H1 (cell line): Measurements from ENCODE around the gene MCRS1. TPM values are rescaled to one million over a fixed set of nuclear protein-coding genes. Genes with fewer than 3 reads are reported as not detected.
A peak's percentile ranks its signal among the peaks of the same experiment; 100 is the strongest.

Experiments
- CTCF ChIA-PET: fragments of 300-600 bp; sonication (Branson Sonifier 250); formaldehyde crosslinking; loops from one replicate; lab custom pipeline; 2021; ENCODE audit not compliant: partially characterized antibody; lab: Charles Lee
- POLR2A ChIA-PET: fragments of 300-600 bp; sonication (Branson Sonifier 250); formaldehyde crosslinking; loops from one replicate; lab custom pipeline; 2021; ENCODE audit warnings: inconsistent platforms; ENCODE audit not compliant: partially characterized antibody; lab: Charles Lee
- DNase-seq, 2 experiments: peaks; one replicate each; pipeline versions ENCODE4 v3.0.0 to v3.0.0-alpha.2; 2010 to 2022; ENCODE audit warnings: low spot score in 2 of 2, low read depth in 1 of 2, mixed read lengths in 1 of 2
- FAIRE-seq: peaks from 2 replicates; lab custom pipeline; 2011; peaks lifted over from hg19 to GRCh38; lab: Jason Lieb, UNC
- H2AFZ ChIP-seq: 2 replicates; pipeline ENCODE4 v1.8.1; 2012; ENCODE audit warnings: low read length, inconsistent platforms
- H2AK5ac ChIP-seq: 2 replicates; pipeline ENCODE4 v1.6.1; 2013; ENCODE audit warnings: low read depth, low read length
- H2BK120ac ChIP-seq: replicated peaks from 2 replicates; pipeline ENCODE3; 2013; ENCODE audit warnings: low read depth, low read length, inconsistent platforms
- H2BK12ac ChIP-seq: 2 replicates; pipeline ENCODE4 v1.6.1; 2013; ENCODE audit warnings: low read depth, low read length
- H2BK15ac ChIP-seq: 2 replicates; pipeline ENCODE4 v1.6.1; 2013; ENCODE audit warnings: low read length
- H2BK20ac ChIP-seq: 2 replicates; pipeline ENCODE4 v1.6.1; 2013; ENCODE audit warnings: low read length
- H2BK5ac ChIP-seq: 2 replicates; pipeline ENCODE4 v1.6.1; 2013; ENCODE audit warnings: low read depth, low read length
- H3K14ac ChIP-seq: 2 replicates; pipeline ENCODE4 v1.6.1; 2013; ENCODE audit warnings: inconsistent platforms; ENCODE audit not compliant: insufficient read length
- H3K18ac ChIP-seq: 2 replicates; pipeline ENCODE4 v1.6.1; 2013; ENCODE audit warnings: low read length; ENCODE audit errors: extremely low read depth
- H3K23ac ChIP-seq: 2 replicates; pipeline ENCODE4 v1.6.1; 2013; ENCODE audit warnings: inconsistent platforms; ENCODE audit not compliant: insufficient read length
- H3K23me2 ChIP-seq: 2 replicates; pipeline ENCODE4 v1.6.1; 2013; ENCODE audit warnings: low read depth, low read length
- H3K27ac ChIP-seq: 2 replicates; pipeline ENCODE4 v1.6.1; 2011; ENCODE audit warnings: low read depth, low read length, inconsistent platforms
- H3K27me3 ChIP-seq, 4 experiments: replicated peaks in 1 of 4; 1 replicate in 1 of 4; 2 replicates in 3 of 4; pipeline versions ENCODE4 v1.6.1 to v1.8.1; 2011 to 2013; ENCODE audit warnings: low read length in 3 of 4, mild to moderate bottlenecking in 3 of 4, inconsistent platforms in 2 of 4, mixed read lengths in 2 of 4, moderate library complexity in 1 of 4; ENCODE audit not compliant: control insufficient read depth in 3 of 4, insufficient read depth in 3 of 4; ENCODE audit errors: extremely low read depth in 1 of 4
- H3K36me3 ChIP-seq, 4 experiments: 2 replicates each; pipeline versions ENCODE4 v1.6.1 to v1.8.1; 2011 to 2013; ENCODE audit warnings: mild to moderate bottlenecking in 4 of 4, low read length in 3 of 4, moderate library complexity in 2 of 4, control low read depth in 1 of 4, inconsistent platforms in 1 of 4; ENCODE audit not compliant: insufficient read depth in 4 of 4, control insufficient read depth in 2 of 4
- H3K4ac ChIP-seq: replicated peaks from 2 replicates; pipeline ENCODE3; 2013; ENCODE audit warnings: low read length, low read depth, mixed read lengths, inconsistent platforms; ENCODE audit not compliant: insufficient read length
- H3K4me1 ChIP-seq, 4 experiments: replicated peaks in 1 of 4; 1 replicate in 1 of 4; 2 replicates in 3 of 4; pipeline versions ENCODE4 v1.6.1 to v1.8.1; 2011 to 2013; ENCODE audit warnings: low read length in 3 of 4, inconsistent platforms in 2 of 4, mixed read lengths in 1 of 4; ENCODE audit not compliant: insufficient read depth in 4 of 4, control insufficient read depth in 3 of 4
- H3K4me2 ChIP-seq, 2 experiments: 2 replicates each; pipeline versions ENCODE4 v1.6.1 to v1.8.1; 2011 to 2013; ENCODE audit warnings: low read depth in 2 of 2, low read length in 2 of 2, control low read depth in 1 of 2, inconsistent platforms in 1 of 2, mild to moderate bottlenecking in 1 of 2; ENCODE audit not compliant: insufficient read depth in 1 of 2
- H3K4me3 ChIP-seq, 4 experiments: fragments of 200-600, 300-600 bp in 1 of 4; sonication (generic), shearing (Covaris generic), sonication (Bioruptor Twin) in 1 of 4; 2 replicates each; pipeline versions ENCODE4 v1.5.1 to v1.8.1; 2011 to 2016; ENCODE audit warnings: low read length in 4 of 4, low read depth in 3 of 4, control low read depth in 2 of 4, inconsistent platforms in 2 of 4, mild to moderate bottlenecking in 2 of 4, mixed read lengths in 1 of 4, moderate library complexity in 1 of 4; ENCODE audit not compliant: insufficient read depth in 2 of 4; ENCODE audit errors: extremely low read depth in 1 of 4
- H3K56ac ChIP-seq: replicated peaks from 2 replicates; pipeline ENCODE3; 2013; ENCODE audit warnings: low read depth, mild to moderate bottlenecking, mixed read lengths, low read length, inconsistent platforms; ENCODE audit not compliant: insufficient read length
- H3K79me1 ChIP-seq: 2 replicates; pipeline ENCODE4 v1.6.1; 2013; ENCODE audit warnings: low read depth, low read length, control low read depth
- H3K79me2 ChIP-seq, 2 experiments: 2 replicates each; pipeline versions ENCODE4 v1.6.1 to v1.8.1; 2012 to 2013; ENCODE audit warnings: low read length in 2 of 2, mild to moderate bottlenecking in 2 of 2, inconsistent platforms in 1 of 2; ENCODE audit not compliant: insufficient read depth in 2 of 2, control insufficient read depth in 1 of 2
- H3K9ac ChIP-seq, 4 experiments: replicated peaks in 1 of 4; 1 replicate in 1 of 4; 2 replicates in 3 of 4; pipeline versions ENCODE4 v1.6.1 to v1.8.1; 2011 to 2013; ENCODE audit warnings: low read depth in 3 of 4, low read length in 3 of 4, control low read depth in 2 of 4, mild to moderate bottlenecking in 2 of 4, moderate library complexity in 2 of 4, inconsistent platforms in 1 of 4; ENCODE audit errors: extremely low read depth in 1 of 4
- H3K9me3 ChIP-seq, 2 experiments: 2 replicates each; pipeline versions ENCODE4 v1.6.1 to v1.8.1; 2012 to 2013; ENCODE audit warnings: mild to moderate bottlenecking in 2 of 2, moderate library complexity in 2 of 2, control low read depth in 1 of 2, inconsistent platforms in 1 of 2, low read depth in 1 of 2, low read length in 1 of 2, mixed read lengths in 1 of 2; ENCODE audit not compliant: insufficient read depth in 2 of 2
- H4K20me1 ChIP-seq, 2 experiments: replicated peaks in 1 of 2; 2 replicates each; pipeline versions ENCODE3 to v1.8.1; 2011 to 2013; ENCODE audit warnings: inconsistent platforms in 2 of 2, low read length in 2 of 2, mild to moderate bottlenecking in 1 of 2; ENCODE audit not compliant: insufficient read depth in 2 of 2, control insufficient read depth in 1 of 2
- H4K5ac ChIP-seq: 2 replicates; pipeline ENCODE4 v1.6.1; 2013; ENCODE audit warnings: low read length, low read depth, mixed read lengths, inconsistent platforms; ENCODE audit not compliant: insufficient read length
- H4K8ac ChIP-seq: 2 replicates; pipeline ENCODE4 v1.8.0; 2013; ENCODE audit warnings: mild to moderate bottlenecking, moderate library complexity, low read length, inconsistent platforms; ENCODE audit not compliant: insufficient read depth; ENCODE audit errors: extremely low read depth
- H4K91ac ChIP-seq: replicated peaks from 2 replicates; pipeline ENCODE3; 2013; ENCODE audit warnings: low read length, mixed read lengths, inconsistent platforms; ENCODE audit not compliant: insufficient read length
- CHD1 ChIP-seq: IDR thresholded peaks from 2 replicates; pipeline ENCODE4 v1.6.1; 2012; ENCODE audit warnings: low read depth, low read length, improper control_type of control experiment
- EGR1 ChIP-seq: IDR thresholded peaks from 2 replicates; pipeline ENCODE4 v1.6.1; 2011; ENCODE audit warnings: low read depth, low read length, borderline replicate concordance
- FOSL1 ChIP-seq: IDR thresholded peaks from 2 replicates; pipeline ENCODE4 v1.6.1; 2011; ENCODE audit warnings: mild to moderate bottlenecking, low read depth, low read length, moderate library complexity; ENCODE audit not compliant: insufficient read depth
- HDAC6 ChIP-seq: IDR thresholded peaks from one replicate; pipeline ENCODE4 v1.7.1; 2012; ENCODE audit warnings: low read depth, mild to moderate bottlenecking, inconsistent platforms, low read length, moderate library complexity
- JUND ChIP-seq: IDR thresholded peaks from 2 replicates; pipeline ENCODE4 v1.6.1; 2011; ENCODE audit warnings: mild to moderate bottlenecking, improper control_type of control experiment, low read length
- NANOG ChIP-seq: IDR thresholded peaks from 2 replicates; pipeline ENCODE4 v1.6.1; 2011; ENCODE audit warnings: low read length, low read depth, mild to moderate bottlenecking, inconsistent platforms; ENCODE audit not compliant: insufficient read depth, poor library complexity, severe bottlenecking
- RAD21 ChIP-seq, 2 experiments: IDR thresholded peaks in 1 of 2; conservative IDR thresholded peaks in 1 of 2; 2 replicates each; pipeline ENCODE4 v1.6.1; 2011; ENCODE audit warnings: low read depth in 2 of 2, low read length in 2 of 2, improper control_type of control experiment in 1 of 2, inconsistent platforms in 1 of 2, mild to moderate bottlenecking in 1 of 2, moderate library complexity in 1 of 2
- RBBP5 ChIP-seq: IDR thresholded peaks from 2 replicates; pipeline ENCODE4 v1.7.1; 2012; ENCODE audit warnings: low read depth, mild to moderate bottlenecking, inconsistent platforms, low read length, moderate library complexity, borderline replicate concordance
- SIN3A ChIP-seq, 2 experiments: IDR thresholded peaks in 1 of 2; conservative IDR thresholded peaks in 1 of 2; 2 replicates each; pipeline ENCODE4 v1.6.1; 2011 to 2012; ENCODE audit warnings: low read length in 2 of 2, improper control_type of control experiment in 1 of 2, low read depth in 1 of 2, mild to moderate bottlenecking in 1 of 2
- SIX5 ChIP-seq: IDR thresholded peaks from 2 replicates; pipeline ENCODE4 v1.6.1; 2011; ENCODE audit warnings: mild to moderate bottlenecking, low read depth, low read length
- SP1 ChIP-seq: IDR thresholded peaks from 2 replicates; pipeline ENCODE4 v1.6.1; 2011; ENCODE audit warnings: low read depth, low read length
- TCF12 ChIP-seq: IDR thresholded peaks from 2 replicates; pipeline ENCODE4 v1.6.1; 2011; ENCODE audit warnings: low read depth, mild to moderate bottlenecking, low read length
- WGBS, 2 experiments: shearing (Covaris generic) in 1 of 2; methylation state at CpG; one replicate each; pipeline versions ENCODE4 v1.1.6 to v1.1.7; 2013 to 2015; ENCODE audit warnings: low lambda C conversion rate in 2 of 2, mixed read lengths in 2 of 2, inconsistent platforms in 1 of 2, low coverage in 1 of 2, missing lambda C conversion rate in 1 of 2; ENCODE audit not compliant: insufficient replicate concordance in 2 of 2, insufficient coverage in 1 of 2, insufficient read length in 1 of 2; ENCODE audit errors: extremely low coverage in 1 of 2, missing lambda C conversion rate in 1 of 2; 5-methylcytosine and 5-hydroxymethylcytosine counted together
- polyA plus RNA-seq, 7 experiments: library from polyadenylated mRNA; depleted of rRNA in 3 of 7; stranded (reverse) in 5 of 7; unstranded in 2 of 7; fragments of >200 nt in 5 of 7; fragments of 200-250 nt in 2 of 7; gene quantifications; 1 replicate in 5 of 7; 2 replicates in 1 of 7; 4 replicates in 1 of 7; pipeline versions ENCODE4 v1.2.1 to v1.2.3, GENCODE V29; 2011 to 2013; ENCODE audit warnings: missing spikeins in 2 of 7, mixed read lengths in 2 of 7
- total RNA-seq: library from RNA; stranded (reverse); fragmentation: NEBNext Ultra II Directional; extraction: Animal tissue kit (Norgen Biotek cat#: 25700); gene quantifications from 2 replicates; pipeline ENCODE4 v1.2.1, GENCODE V29; 2021

The MCRS1 gene
- total and polyA plus RNA-seq, 2 of the 8 experiments (the other 6 are each of a cell fraction or from before 2014, with no cell fraction given), result 90.3 to 139 TPM

- Histone ChIP-seq H3K9me3 (no peaks in the 10 kb centered on the region), H4K20me1 (peaks cover 2 to 5% of the 10 kb centered on the region in 2 experiments), H3K79me2 (no peaks in the 10 kb centered on the region), H3K18ac (no peak overlapping the region), H2BK15ac (no peak overlapping the region), H3K23me2 (peaks cover 9% of the 10 kb centered on the region; the same call in 1 of the 2 replicates), H4K8ac (peak overlapping the region; percentile 43; the same call in 1 of the 2 replicates), H2AFZ (no peak overlapping the region), H3K4me1 (peaks cover 0 to 12% (median 8%) of the 10 kb centered on the region in 4 experiments; a peak in 4 of 7 replicates), H3K9ac (no peak overlapping the region), H3K79me1 (no peaks in the 10 kb centered on the region), H4K91ac (no peak overlapping the region), H3K4me3 (no peak overlapping the region), H2BK20ac (no peak overlapping the region), H3K4ac (no peak overlapping the region), H3K27me3 (peaks cover 38 to 47% (median 44%) of the 10 kb centered on the region in 4 experiments), H3K36me3 (peaks cover 0 to 6% (median 0%) of the 10 kb centered on the region in 4 experiments; a peak in 1 of 8 replicates), H3K14ac (no peak overlapping the region), H2BK12ac (no peak overlapping the region), H3K56ac (no peak overlapping the region), H3K4me2 (no peak overlapping the region; a peak in 1 of 4 replicates), H4K5ac (no peak overlapping the region), H3K23ac (no peak overlapping the region), H2AK5ac (no peak overlapping the region), H2BK5ac (no peak overlapping the region), H3K27ac (no peak overlapping the region), H2BK120ac (no peak overlapping the region)
- POLR2A ChIA-PET, result interaction anchor here (0.6 kb wide), 1 partner anchor 168 kb away, joined by 3 read pairs; the partner anchor contains the start of gene SPATS2
- CTCF ChIA-PET, result interaction anchor here (0.6 to 7.8 kb wide), 17 partner anchors 10 to 684 kb away, joined by 3 to 91 read pairs (median 4); partner anchors contain the start of genes DNAJC22 and SPATS2
- DNase-seq (no peak), FAIRE-seq (no peak)
- 67% methylated on average over 12 of the region's 13 CpGs; no CpG with 5 or more reads in 1 of the 2 experiments for WGBS, 2 experiments
- TF ChIP-seq HDAC6, result no peak
- TF ChIP-seq CHD1, result no peak
- no peak for TF ChIP-seq TCF12
- no peak for TF ChIP-seq FOSL1
- no peak for TF ChIP-seq RBBP5
- no peak for TF ChIP-seq SIN3A (conservative IDR thresholded peaks at IDR 0.05 in 1 of 2, IDR thresholded peaks at IDR 0.05 in 1 of 2; ENCODE audit: low read depth in 1 of 2, low read length in 2 of 2)
- no peak for TF ChIP-seq SP1
- no peak for TF ChIP-seq EGR1
- TF ChIP-seq SIX5, result no peak
- no peak for TF ChIP-seq NANOG
- no peak for TF ChIP-seq JUND
- no peak for TF ChIP-seq RAD21 (IDR thresholded peaks at IDR 0.05 in 1 of 2, conservative IDR thresholded peaks at IDR 0.05 in 1 of 2; ENCODE audit: low read depth in 2 of 2, low read length in 2 of 2)
Observed at GRCh38 chr12:49534731-49535278, 33.1 kb downstream of the MCRS1 start.
